ENCODE measurements around the gene TPM1. TPM values are rescaled to one million over a fixed set of nuclear protein-coding genes. Genes with fewer than 3 reads are reported as not detected.
A peak's percentile ranks its signal among the peaks of the same experiment; 100 is the strongest.

TPM1 gene
- total RNA-seq, 1 donor = 2,551 TPM

- peak; percentile 58 for DNase-seq (ENCODE audit: low read depth)
- TF ChIP-seq CTCF (IDR thresholded peaks at IDR 0.05; ENCODE audit: insufficient read depth, low read depth, low read length) = no peak
- peak overlapping the region; percentile 82 for H3K4me3 ChIP-seq (ENCODE audit: low read depth, low read length)
Measured at GRCh38 chr15:63048776-63049665, 6.5 kb downstream of the TPM1 start.

- peak; percentile 19 for DNase-seq (ENCODE audit: low read depth)
- TF ChIP-seq CTCF (IDR thresholded peaks at IDR 0.05; ENCODE audit: insufficient read depth, low read depth, low read length) = no peak
- H3K4me3 ChIP-seq (ENCODE audit: low read depth, low read length) = peak overlapping the region; percentile 82
Measured at GRCh38 chr15:63049783-63050371, 7.3 kb downstream of the TPM1 start.

GRCh38 chr15:63050731-63051155 is 8.2 kb downstream of the TPM1 start:
- H3K4me3 ChIP-seq (ENCODE audit: low read depth, low read length) = peak overlapping the region; percentile 82
- peak; percentile 49 for DNase-seq (ENCODE audit: low read depth)
- no peak for TF ChIP-seq CTCF (IDR thresholded peaks at IDR 0.05; ENCODE audit: insufficient read depth, low read depth, low read length)

GRCh38 chr15:63051156-63052066 is 8.9 kb downstream of the TPM1 start:
- H3K4me3 ChIP-seq (ENCODE audit: low read depth, low read length) = no peak overlapping the region
- DNase-seq (ENCODE audit: low read depth) = peak; percentile 93
- no peak for TF ChIP-seq CTCF (IDR thresholded peaks at IDR 0.05; ENCODE audit: insufficient read depth, low read depth, low read length)

GRCh38 chr15:63052077-63052841 is 9.7 kb downstream of the TPM1 start:
- no peak overlapping the region for H3K4me3 ChIP-seq (ENCODE audit: low read depth, low read length)
- DNase-seq (ENCODE audit: low read depth) = no peak
- TF ChIP-seq CTCF (IDR thresholded peaks at IDR 0.05; ENCODE audit: insufficient read depth, low read depth, low read length) = no peak

All from fibroblast of villous mesenchyme (primary cell).